C4-2B (cell line): ENCODE data around the gene MLLT3.

Source experiments
- CTCF ChIP-seq: fragments of 450-650 bp; conservative IDR thresholded peaks from 2 replicates; pipeline ENCODE4 v1.5.1; 2017; ENCODE audit warnings: mild to moderate bottlenecking
- ZFX ChIP-seq: fragments of 450-650 bp; IDR thresholded peaks from 2 replicates; pipeline ENCODE4 v1.6.1; 2017

GRCh38 chr9:20441166-20441565 lies 181.1 kb downstream of the MLLT3 start:
- TF ChIP-seq CTCF = no peak
- TF ChIP-seq ZFX = no peak
